ENCODE results near the gene DES. TPM values are rescaled to one million over a fixed set of nuclear protein-coding genes. Genes with fewer than 3 reads are reported as not detected.

The DES gene
- total RNA-seq, 1 experiment from 2014 or later, result 4.2 TPM

GRCh38 chr2:219419331-219420197, 1.4 kb downstream of the DES start:
- Histone ChIP-seq H3K9me2 (ENCODE audit: insufficient read depth) (no peaks in the 10 kb centered on the region), H3K4me2 (ENCODE audit: low read length) (peak overlapping the region; percentile 39), H3K9ac (ENCODE audit: low read length) (no peak overlapping the region), H2AFZ (ENCODE audit: low read depth, low read length, poor library complexity, severe bottlenecking) (no peak overlapping the region), H3K79me2 (ENCODE audit: insufficient read depth, low read length) (no peaks in the 10 kb centered on the region), H3K4me1 (ENCODE audit: control insufficient read depth in 1 of 2, insufficient read depth in 2 of 2, low read length in 2 of 2) (peaks cover 0 to 13% of the 10 kb centered on the region in 2 experiments; a peak in 2 of 4 replicates), H3K9me3 (ENCODE audit: control insufficient read depth in 1 of 2, insufficient read depth in 1 of 2, low read depth in 1 of 2, low read length in 2 of 2) (no peaks in the 10 kb centered on the region), H3K27ac (ENCODE audit: low read depth, low read length) (no peak overlapping the region), H3K36me3 (ENCODE audit: control insufficient read depth in 1 of 2, insufficient read depth in 2 of 2, low read length in 2 of 2) (no peaks in the 10 kb centered on the region), H3K27me3 (ENCODE audit: insufficient read depth, low read length) (no peaks in the 10 kb centered on the region), H4K20me1 (ENCODE audit: insufficient read depth) (no peaks in the 10 kb centered on the region), H3K4me3 (replicated peaks in 1 of 2; ENCODE audit: low read depth in 1 of 2, low read length in 2 of 2) (no peak overlapping the region)
- ChIA-PET POLR2A (no interaction called here), RAD21 (ENCODE audit: low non-redundant PET in 1 of 2, low total read pairs in 2 of 2, uncharacterized antibody in 2 of 2, unreplicated experiment in 2 of 2) (no interaction called here), CTCF (interaction anchor here (1.0 to 1.5 kb wide), 2 partner anchors 14 to 110 kb away, joined by 3 to 4 read pairs; no protein-coding TSS in a partner anchor)
- DNase-seq (ENCODE audit: low read depth, low spot score) (no peak), ATAC-seq (peak; percentile 94)
- TF ChIP-seq REST (IDR thresholded peaks at IDR 0.05; ENCODE audit: low read depth), result no peak
- TF ChIP-seq EGR1 (IDR thresholded peaks at IDR 0.05; ENCODE audit: low read depth), result no peak
- TF ChIP-seq SIN3A (IDR thresholded peaks at IDR 0.05; ENCODE audit: low read depth), result no peak
- no peak for TF ChIP-seq SRF (IDR thresholded peaks at IDR 0.05; ENCODE audit: low read depth)
- no peak for TF ChIP-seq YY1 (IDR thresholded peaks at IDR 0.05; ENCODE audit: extremely low read depth, insufficient replicate concordance, low read depth, low read length)
- TF ChIP-seq POLR2AphosphoS5 (IDR thresholded peaks at IDR 0.05; ENCODE audit: low read depth, low read length), result no peak
- no peak for TF ChIP-seq ZFX (IDR thresholded peaks at IDR 0.05)
- no peak for TF ChIP-seq CBX3 (IDR thresholded peaks at IDR 0.05; ENCODE audit: low read depth)
- no peak for TF ChIP-seq TCF7L2 (IDR thresholded peaks at IDR 0.05; ENCODE audit: borderline replicate concordance, extremely low read depth, insufficient read depth, insufficient read length)
- TF ChIP-seq ZNF274 (IDR thresholded peaks at IDR 0.05; ENCODE audit: low read depth, low read length), result no peak
- TF ChIP-seq RAD21 (IDR thresholded peaks at IDR 0.05; ENCODE audit: low read depth), result no peak
- TF ChIP-seq EZH2 (IDR thresholded peaks at IDR 0.05), result no peak
- no peak for TF ChIP-seq CTCF (IDR thresholded peaks at IDR 0.05 in 2 of 3, conservative IDR thresholded peaks at IDR 0.05 in 1 of 3; ENCODE audit: borderline replicate concordance in 1 of 3, insufficient read depth in 1 of 3, low read depth in 2 of 3, low read length in 2 of 3)
- no TSS peak for BruUV-seq (replicated peaks)
- intact Hi-C loops (cut with micrococcal nuclease), result no loop called here

Data from HCT116 (cell line).